Immature natural killer cell (primary cell): ENCODE results near the gene PSENEN. TPM values are rescaled to one million over a fixed set of nuclear protein-coding genes. Genes with fewer than 3 reads are reported as not detected.
A peak's percentile ranks its signal among the peaks of the same experiment; 100 is the strongest.

Experiments used
- DNase-seq, 3 donors: peaks; one replicate each; pipeline ENCODE4 v3.0.0; 2022; ENCODE audit warnings: mixed read lengths in 1 of 3
- H3K27ac Mint-ChIP-seq, 6 donors: one replicate each; pipeline ENCODE4 v1.8.0; 2020; ENCODE audit warnings: mixed read lengths in 6 of 6, mild to moderate bottlenecking in 5 of 6, inconsistent platforms in 4 of 6, moderate library complexity in 3 of 6
- H3K27me3 Mint-ChIP-seq, 3 donors: one replicate each; pipeline ENCODE4 v1.8.0; 2020 to 2021; ENCODE audit warnings: low read depth in 3 of 3, mild to moderate bottlenecking in 3 of 3, mixed read lengths in 3 of 3, moderate library complexity in 3 of 3, inconsistent platforms in 1 of 3
- H3K36me3 Mint-ChIP-seq, 3 donors: one replicate each; pipeline ENCODE4 v1.8.0; 2020; ENCODE audit warnings: mixed read lengths in 3 of 3, inconsistent platforms in 2 of 3, mild to moderate bottlenecking in 2 of 3
- H3K4me1 Mint-ChIP-seq, 2 donors: one replicate each; pipeline ENCODE4 v1.8.0; 2020; ENCODE audit warnings: inconsistent platforms in 2 of 2, mild to moderate bottlenecking in 2 of 2, mixed read lengths in 2 of 2, moderate library complexity in 1 of 2
- H3K4me3 Mint-ChIP-seq, 5 donors: one replicate each; pipeline ENCODE4 v1.8.0; 2020; ENCODE audit warnings: mild to moderate bottlenecking in 5 of 5, mixed read lengths in 5 of 5, inconsistent platforms in 3 of 5, moderate library complexity in 3 of 5
- H3K9me3 Mint-ChIP-seq, 6 donors: one replicate each; pipeline ENCODE4 v1.8.0; 2020; ENCODE audit warnings: mild to moderate bottlenecking in 6 of 6, mixed read lengths in 6 of 6, inconsistent platforms in 4 of 6, moderate library complexity in 3 of 6
- polyA plus RNA-seq, 3 donors: library from polyadenylated mRNA; unstranded; fragments of 300-500 nt; fragmentation: Illumina TruSeq; gene quantifications; one replicate each; pipeline ENCODE4 v1.2.3, GENCODE V29; 2021

PSENEN gene
- polyA plus RNA-seq, 3 donors from 2014 or later = 127 to 149 (median 129) TPM

DNA sequence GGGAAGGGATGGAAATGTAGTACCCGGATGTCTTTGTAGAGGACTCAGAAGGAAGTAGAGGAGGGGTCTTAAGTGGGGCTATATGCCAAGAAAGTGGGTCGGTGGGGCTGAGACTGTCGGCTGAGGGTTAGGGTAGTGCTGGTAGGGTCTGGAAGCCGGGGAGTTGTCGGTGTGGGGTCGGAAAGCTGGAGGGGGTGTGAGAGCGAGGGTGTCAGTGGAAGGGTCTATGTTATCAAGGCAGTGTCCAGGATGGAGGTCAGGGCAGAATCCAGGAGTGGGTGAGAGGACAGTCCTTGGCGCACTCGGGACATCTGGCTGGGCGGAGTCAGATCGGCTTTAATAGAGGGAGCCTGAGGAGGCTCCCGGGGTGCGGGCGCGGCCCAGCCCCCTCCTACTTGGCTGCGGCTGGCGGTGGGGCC lies 9.7 kb downstream of the PSENEN start:
- Mint-ChIP-seq H3K4me3 (peak overlapping the region in 1 of 5 donors; percentile 33), H3K27me3 (peaks cover 7 to 12% (median 9%) of the 10 kb centered on the region in 3 donors), H3K4me1 (peaks cover 26 to 32% of the 10 kb centered on the region in 2 donors), H3K9me3 (no peaks in the 10 kb centered on the region), H3K36me3 (peaks cover 0 to 19% (median 3%) of the 10 kb centered on the region in 3 donors), H3K27ac (peak overlapping the region in 1 of 6 donors; percentile 26)
- no peak for DNase-seq

DNA sequence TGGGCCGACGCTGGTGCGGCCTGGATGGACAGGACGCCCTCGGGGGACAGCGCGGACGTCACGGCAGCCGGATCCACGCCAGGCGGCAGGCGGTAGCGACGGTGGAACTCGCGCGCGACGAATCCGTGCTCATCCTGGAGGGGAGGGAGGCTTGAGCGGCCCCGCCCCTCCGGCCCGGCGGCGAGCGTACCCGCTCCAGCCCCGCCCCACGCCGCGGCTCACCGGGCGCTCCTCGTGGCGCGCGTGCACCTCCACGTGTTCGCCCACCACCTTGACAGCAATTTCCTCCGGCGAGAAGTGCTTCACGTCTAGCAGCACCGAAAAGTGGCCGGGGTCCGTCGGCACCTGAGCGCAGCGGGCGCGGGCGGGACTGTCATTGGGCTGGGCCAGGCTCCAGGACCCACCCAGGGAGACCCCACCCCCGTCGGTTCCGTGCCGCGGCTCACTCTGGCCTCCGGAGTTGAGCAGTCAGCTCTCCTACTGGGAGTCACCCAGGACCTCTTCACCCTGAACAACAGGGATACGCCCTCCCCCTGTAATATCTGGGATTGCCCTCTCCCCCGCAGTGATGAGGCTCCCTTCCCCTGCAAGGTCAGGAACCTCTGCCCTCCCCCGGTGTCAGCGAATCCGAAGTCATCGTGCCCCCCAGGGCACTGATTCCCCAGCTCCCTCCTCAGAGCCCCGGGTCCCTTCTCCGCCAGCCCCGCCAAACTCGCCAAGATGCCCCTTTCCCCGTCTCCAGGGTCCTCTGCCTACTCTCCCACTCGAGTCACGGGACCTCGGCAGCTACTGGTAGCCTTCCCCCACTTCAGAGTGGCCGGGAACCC lies 10.3 kb downstream of the PSENEN start:
- H3K27me3 Mint-ChIP-seq = peaks cover 7 to 12% (median 9%) of the 10 kb centered on the region in 3 donors
- H3K36me3 Mint-ChIP-seq = peaks cover 0 to 19% (median 3%) of the 10 kb centered on the region in 3 donors
- H3K4me3 Mint-ChIP-seq = peak overlapping the region in 4 of 5 donors; percentile 48 to 59 (median 54)
- H3K4me1 Mint-ChIP-seq = peaks cover 25 to 32% of the 10 kb centered on the region in 2 donors
- no peak for DNase-seq
- H3K9me3 Mint-ChIP-seq = no peaks in the 10 kb centered on the region
- H3K27ac Mint-ChIP-seq = peak overlapping the region in 2 of 6 donors; percentile 38 to 50

DNA sequence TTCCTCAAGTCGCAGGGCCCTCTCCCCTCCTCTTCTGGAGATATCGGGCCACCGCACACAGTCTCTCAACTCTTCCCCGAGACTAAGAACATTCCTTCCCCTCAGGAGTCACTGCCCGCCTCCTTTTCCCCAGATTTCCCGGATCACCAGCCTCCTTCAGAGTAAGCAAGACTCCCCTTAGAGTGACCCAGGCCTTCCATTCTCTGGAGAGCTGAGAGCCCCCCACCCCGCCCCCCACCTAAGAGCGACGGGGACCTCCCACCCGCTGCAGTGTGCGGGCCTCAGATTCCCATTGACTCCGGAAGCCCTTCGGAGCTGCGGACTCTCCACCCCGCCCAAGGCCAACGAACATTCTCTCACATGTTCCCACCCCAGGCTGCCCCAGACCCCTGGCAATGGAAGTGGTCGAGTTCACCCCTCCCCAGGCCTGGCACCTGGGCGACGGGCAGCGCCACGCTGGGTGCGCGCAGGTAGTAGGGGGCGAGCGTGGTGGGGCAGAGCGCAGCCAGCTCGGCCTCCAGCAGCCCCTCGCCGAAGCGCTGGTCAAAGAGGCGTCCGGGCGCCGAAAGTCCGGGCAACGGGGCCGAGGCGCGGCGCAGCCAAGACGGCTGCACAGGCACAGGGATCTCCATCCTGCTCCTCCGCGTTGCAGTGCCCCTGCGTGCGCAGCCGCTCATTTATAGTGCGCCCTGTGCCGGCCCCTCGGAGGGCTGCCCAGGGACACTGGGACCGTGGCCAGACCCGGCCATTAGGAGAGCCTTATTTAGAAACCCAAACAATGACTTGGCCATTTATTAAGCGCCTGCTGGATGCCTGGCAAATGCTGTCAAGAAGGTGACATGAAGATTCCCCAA lies 11.2 kb downstream of the PSENEN start, which contains the start of gene HSPB6:
Gene HSPB6, minus strand, starts transcription at position 653 of the 854 bp plus-strand sequence. Its CDS starts 21 bp downstream, at position 632.
- Mint-ChIP-seq H3K4me1 (peaks cover 25 to 32% of the 10 kb centered on the region in 2 donors), H3K27ac (peak within 1 kb of the TSS; percentile 85 to 98 (median 94)), H3K4me3 (peak within 1 kb of the TSS; percentile 88 to 98 (median 94)), H3K36me3 (peaks cover 0 to 19% (median 3%) of the 10 kb centered on the region in 3 donors), H3K9me3 (no peaks in the 10 kb centered on the region), H3K27me3 (peaks cover 7 to 12% (median 9%) of the 10 kb centered on the region in 3 donors)
- no peak for DNase-seq

DNA sequence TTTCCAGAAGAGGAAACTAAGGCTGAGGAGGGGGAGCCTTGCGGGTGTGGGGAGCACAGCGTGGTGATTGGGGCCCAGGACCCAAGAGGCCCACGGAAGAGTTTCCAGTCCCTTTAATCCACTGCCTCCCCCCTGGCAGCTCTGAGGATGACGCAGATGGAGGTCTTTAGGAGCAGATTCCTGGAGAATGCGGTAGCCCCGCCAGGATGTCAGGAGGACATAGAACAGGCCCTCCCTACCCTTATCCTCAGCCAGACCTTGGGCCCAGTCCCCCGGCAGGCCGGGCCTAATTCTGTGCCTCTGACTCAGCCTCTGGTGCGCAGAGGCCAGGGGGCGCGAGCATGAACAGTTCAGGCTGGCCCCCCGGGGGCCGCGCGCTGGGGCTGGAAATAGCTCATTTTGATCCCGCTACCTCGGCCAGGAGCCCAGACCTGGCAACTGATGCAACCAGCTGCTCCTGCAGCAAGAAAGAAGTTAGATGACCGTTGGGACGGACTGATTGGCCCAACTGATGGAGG lies 11.8 kb downstream of the PSENEN start:
- Mint-ChIP-seq H3K9me3 (no peaks in the 10 kb centered on the region), H3K36me3 (peaks cover 0 to 24% (median 3%) of the 10 kb centered on the region in 3 donors), H3K27me3 (peaks cover 7 to 12% (median 9%) of the 10 kb centered on the region in 3 donors), H3K27ac (peak overlapping the region in 5 of 6 donors; percentile 85 to 98 (median 92)), H3K4me3 (peak overlapping the region; percentile 88 to 98 (median 94)), H3K4me1 (peaks cover 25 to 32% of the 10 kb centered on the region in 2 donors)
- DNase-seq = no peak

DNA sequence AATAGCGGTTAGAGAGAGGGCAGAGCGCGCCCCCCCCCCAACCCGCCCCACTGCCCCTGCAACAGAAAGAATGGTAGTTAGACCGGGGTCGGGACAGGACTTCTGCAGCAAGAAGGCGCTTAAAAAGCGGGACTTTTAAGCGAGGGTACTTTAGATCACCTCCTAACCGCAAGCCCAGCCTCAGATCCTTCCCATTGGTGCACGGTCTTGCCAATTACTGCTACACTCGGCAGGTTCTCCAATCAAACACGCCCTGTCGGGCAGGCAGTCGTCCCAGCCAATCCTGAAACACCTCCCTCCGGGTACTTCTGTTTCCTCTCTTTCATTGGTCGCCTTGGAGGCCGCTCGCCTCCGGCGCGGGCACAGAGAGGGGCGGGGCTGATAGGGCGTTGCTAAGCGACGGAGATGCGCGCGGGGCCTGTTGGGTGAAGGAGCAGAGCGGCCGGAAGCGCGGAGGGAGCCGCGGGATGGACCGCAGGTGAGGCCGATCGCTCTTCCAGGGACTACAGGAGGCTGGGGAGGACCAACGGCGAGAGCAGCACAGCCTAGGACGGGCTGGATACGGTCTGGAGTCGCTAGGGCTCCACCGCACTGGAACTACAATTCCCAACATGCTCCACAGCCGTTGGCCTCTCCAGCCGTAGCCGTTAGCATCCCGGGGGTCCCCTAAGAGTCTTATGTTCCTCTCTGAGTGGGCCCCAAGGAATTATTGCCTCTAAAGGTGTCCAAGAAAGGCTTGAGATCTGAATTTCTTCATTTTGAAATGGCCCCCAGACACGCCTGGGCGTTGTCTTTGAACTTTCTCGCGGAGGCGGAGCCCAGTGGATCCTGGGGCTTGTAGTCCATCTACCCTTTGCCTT lies 12.5 kb downstream of the PSENEN start, which contains the start of gene PROSER3:
Gene PROSER3, plus strand, starts transcription at position 428 of the 860 bp plus-strand sequence. Its CDS starts 40 bp downstream, at position 468.
- H3K4me1 Mint-ChIP-seq = peaks cover 25 to 32% of the 10 kb centered on the region in 2 donors

DNA sequence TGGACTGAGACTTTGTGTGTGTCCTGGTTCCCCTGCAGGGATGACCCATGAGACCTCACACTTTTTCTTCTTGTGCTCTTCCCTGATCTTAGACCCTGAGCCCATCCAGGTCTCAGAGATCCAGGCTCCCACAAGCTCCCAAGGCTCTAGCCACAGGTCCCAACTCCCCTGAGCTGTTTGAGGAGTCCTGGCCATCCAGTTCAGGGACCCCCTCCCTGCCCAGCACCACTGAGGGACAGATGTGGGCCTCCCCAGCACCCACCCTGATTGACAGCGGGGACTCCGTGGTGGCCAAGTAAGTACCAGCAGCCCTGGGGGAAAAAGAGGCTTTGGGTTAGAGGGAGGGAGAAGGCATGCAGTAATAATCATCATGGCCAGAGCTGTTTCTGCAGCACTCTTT lies 14.2 kb downstream of the PSENEN start:
- no peak overlapping the region for H3K27ac Mint-ChIP-seq
- H3K4me1 Mint-ChIP-seq = peaks cover 25 to 32% of the 10 kb centered on the region in 2 donors
- H3K9me3 Mint-ChIP-seq = no peaks in the 10 kb centered on the region
- peaks cover 7 to 12% (median 9%) of the 10 kb centered on the region in 3 donors for H3K27me3 Mint-ChIP-seq
- DNase-seq = no peak
- H3K4me3 Mint-ChIP-seq = peak overlapping the region; percentile 60 to 94 (median 75)
- peaks cover 0 to 13% (median 0%) of the 10 kb centered on the region in 3 donors for H3K36me3 Mint-ChIP-seq

More for the DNA sequence above, 12.5 kb downstream of the PSENEN start, which contains the start of gene PROSER3:
- peak within 1 kb of the TSS; percentile 88 to 98 (median 94) for H3K4me3 Mint-ChIP-seq
- H3K27me3 Mint-ChIP-seq = peaks cover 7 to 12% (median 9%) of the 10 kb centered on the region in 3 donors
- H3K27ac Mint-ChIP-seq = peak within 1 kb of the TSS; percentile 85 to 98 (median 94)
- no peaks in the 10 kb centered on the region for H3K9me3 Mint-ChIP-seq
- peak; percentile 99 for DNase-seq
- peaks cover 0 to 22% (median 3%) of the 10 kb centered on the region in 3 donors for H3K36me3 Mint-ChIP-seq

DNA sequence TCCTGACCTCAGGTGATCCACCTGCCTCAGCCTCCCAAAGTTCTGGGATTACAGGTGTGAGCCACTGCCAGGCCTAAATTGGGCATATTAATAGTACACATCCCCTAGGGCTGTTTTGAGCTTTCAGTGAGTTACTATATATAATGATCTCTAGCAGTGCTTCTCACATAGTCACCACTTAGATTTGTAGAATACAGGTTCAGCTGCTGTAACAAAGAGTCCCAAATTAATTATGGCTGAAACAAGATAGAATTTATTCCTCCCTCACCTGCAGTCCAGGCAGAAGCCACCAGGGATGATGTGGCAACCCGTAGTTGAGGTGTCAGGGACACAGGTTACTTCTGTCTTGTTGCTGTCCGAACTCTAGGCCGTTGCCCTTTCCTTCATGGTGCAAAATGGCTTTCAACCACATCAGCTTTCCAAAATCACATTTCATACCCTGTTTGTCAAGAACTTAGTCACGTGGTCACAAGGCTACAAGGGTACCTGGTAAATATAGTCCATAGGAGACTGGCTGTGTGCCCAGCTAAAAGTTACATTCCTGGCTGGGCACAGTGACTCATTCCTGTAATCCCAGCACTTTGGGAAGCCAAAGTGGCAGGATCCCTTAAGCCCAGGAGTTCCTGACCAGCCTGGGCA lies 15.4 kb downstream of the PSENEN start:
- no peaks in the 10 kb centered on the region for H3K9me3 Mint-ChIP-seq
- peaks cover 7 to 12% (median 9%) of the 10 kb centered on the region in 3 donors for H3K27me3 Mint-ChIP-seq
- H3K4me1 Mint-ChIP-seq = peaks cover 23 to 32% of the 10 kb centered on the region in 2 donors
- no peak for DNase-seq
- no peak overlapping the region for H3K27ac Mint-ChIP-seq
- H3K4me3 Mint-ChIP-seq = no peak overlapping the region
- H3K36me3 Mint-ChIP-seq = peaks cover 0 to 8% (median 0%) of the 10 kb centered on the region in 3 donors

DNA sequence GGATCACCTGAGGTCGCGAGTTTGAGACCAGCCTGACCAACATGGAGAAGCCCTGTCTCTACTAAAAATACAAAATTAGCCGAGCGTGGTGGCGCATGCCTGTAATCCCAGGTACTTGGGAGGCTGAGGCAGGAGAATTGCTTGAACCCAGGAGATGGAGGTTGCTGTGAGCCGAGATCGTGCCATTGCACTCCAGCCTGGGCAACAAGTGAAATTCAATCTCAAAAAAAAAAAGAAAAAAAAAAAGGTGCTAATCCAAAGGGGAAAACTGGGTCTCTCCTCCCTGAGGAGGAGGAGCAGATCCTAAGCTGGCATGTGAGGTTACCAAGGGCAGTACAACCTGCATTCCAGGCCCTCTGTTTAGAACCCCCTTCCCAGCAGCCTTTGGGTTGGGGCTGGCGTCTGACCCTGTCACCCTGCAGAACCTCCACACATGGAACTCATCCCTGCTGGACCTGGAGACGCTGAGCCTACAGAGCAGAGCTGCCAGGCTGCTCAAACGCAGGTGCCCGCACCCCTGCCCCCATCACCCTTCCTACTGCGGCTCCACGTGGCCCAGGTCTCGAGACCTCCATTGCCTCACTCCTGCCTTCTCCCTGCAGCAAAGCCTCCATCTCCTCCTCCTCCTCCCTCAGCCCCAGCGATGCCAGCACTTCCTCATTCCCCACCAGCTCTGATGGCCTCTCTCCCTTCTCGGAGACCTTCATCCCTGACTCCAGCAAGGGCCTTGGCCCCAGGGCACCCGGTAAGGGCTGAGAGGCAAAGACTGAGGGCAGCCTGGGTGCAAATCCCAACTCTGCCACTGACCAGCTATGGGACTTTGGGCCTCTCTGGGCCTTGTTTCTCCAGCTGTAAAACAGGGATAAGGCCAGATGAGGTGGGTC lies 19.2 kb downstream of the PSENEN start:
- Mint-ChIP-seq H3K4me3 (no peak overlapping the region), H3K36me3 (peaks cover 0 to 8% (median 3%) of the 10 kb centered on the region in 3 donors), H3K4me1 (peaks cover 0 to under 1% of the 10 kb centered on the region in 2 donors), H3K9me3 (no peaks in the 10 kb centered on the region), H3K27ac (no peak overlapping the region), H3K27me3 (peaks cover 0 to 2% (median 0%) of the 10 kb centered on the region in 3 donors)
- no peak for DNase-seq

DNA sequence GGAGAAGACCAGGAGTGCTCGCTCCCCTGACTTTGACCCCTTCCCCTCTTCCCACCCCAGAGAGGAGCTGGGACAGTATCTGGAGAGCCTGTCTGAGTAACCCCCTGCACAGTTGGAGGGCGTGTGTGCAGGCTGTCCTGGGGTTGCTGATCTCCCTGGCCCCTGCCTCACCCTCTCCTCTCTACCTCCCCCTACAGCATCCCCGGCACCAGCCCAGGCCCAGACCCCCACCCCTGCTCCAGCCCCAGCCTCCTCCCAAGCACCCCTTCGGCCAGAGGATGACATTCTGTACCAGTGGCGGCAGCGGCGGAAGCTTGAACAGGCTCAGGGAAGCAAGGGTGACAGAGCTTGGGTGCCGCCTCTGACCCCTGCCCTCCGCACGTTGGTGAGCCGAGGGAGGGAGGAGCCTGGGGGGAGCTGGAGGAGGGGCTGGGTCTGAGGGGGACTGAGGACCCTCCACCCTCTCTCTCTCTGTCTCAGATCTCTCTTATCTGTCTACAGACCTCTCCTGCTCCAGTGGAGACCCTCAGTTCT lies 21.2 kb downstream of the PSENEN start:
- H3K4me1 Mint-ChIP-seq = no peaks in the 10 kb centered on the region
- DNase-seq = no peak
- H3K9me3 Mint-ChIP-seq = no peaks in the 10 kb centered on the region
- peaks cover 0 to 8% (median 3%) of the 10 kb centered on the region in 3 donors for H3K36me3 Mint-ChIP-seq
- peaks cover 0 to 2% (median 0%) of the 10 kb centered on the region in 3 donors for H3K27me3 Mint-ChIP-seq
- H3K4me3 Mint-ChIP-seq = no peak overlapping the region
- H3K27ac Mint-ChIP-seq = no peak overlapping the region

DNA sequence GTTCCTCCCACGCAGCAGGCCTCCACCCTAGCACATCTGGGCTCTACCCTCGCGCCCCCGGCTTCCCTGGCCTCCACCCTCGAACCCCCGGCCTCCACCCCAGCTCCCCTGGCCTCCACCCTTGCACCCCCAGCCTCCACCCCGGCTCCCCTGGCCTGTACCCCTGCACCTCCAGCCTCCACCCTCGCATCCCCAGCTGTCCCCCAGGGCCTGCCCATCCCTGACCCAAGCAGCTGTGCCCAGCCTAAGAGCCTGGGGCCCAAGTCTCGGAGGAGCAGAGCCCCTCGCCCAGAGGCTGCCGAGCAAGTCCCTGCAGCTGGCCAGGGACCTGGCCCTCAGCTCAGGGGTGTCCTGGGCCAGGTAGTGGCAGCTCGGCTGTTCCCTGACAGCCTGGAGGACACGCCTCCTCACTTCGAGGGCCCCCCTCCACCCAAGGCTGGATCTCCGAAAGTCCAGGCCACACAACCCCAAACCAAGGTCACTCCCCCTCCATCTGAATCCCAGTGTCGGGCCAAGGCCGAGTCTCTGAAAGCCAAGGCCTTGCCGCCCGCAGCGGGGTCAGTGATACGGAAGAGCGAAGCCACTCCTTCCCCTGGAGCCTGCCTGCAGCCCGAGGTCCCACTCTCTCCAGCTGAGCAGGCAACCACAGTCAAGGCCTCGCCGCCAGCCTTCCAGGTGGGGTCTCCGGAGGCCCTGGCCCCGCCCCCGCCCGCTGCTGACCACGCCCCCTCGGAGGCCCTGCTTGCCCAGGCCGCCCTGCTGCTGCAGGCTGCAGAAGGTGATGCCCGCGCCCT lies 22.0 kb downstream of the PSENEN start:
- Mint-ChIP-seq H3K4me1 (no peaks in the 10 kb centered on the region), H3K4me3 (no peak overlapping the region), H3K27me3 (peaks cover 0 to 2% (median 0%) of the 10 kb centered on the region in 3 donors), H3K9me3 (no peaks in the 10 kb centered on the region), H3K27ac (no peak overlapping the region), H3K36me3 (peaks cover 0 to 4% (median 3%) of the 10 kb centered on the region in 3 donors)
- DNase-seq = no peak
